Measurements from ENCODE around the gene IFIT3. TPM values are rescaled to one million over a fixed set of nuclear protein-coding genes. Genes with fewer than 3 reads are reported as not detected.

Gene IFIT3
- total RNA-seq, 1 donor from 2014 or later = not detected

GRCh38 chr10:89304925-89305324, 22.9 kb upstream of the IFIT3 start:
- Histone ChIP-seq H3K79me2 (ENCODE audit: low read depth) (no peaks in the 10 kb centered on the region), H3K36me3 (no peaks in the 10 kb centered on the region), H3K27ac (no peak overlapping the region), H3K27me3 (no peaks in the 10 kb centered on the region), H3K9me3 (ENCODE audit: low read depth) (no peaks in the 10 kb centered on the region), H3K4me3 (no peak overlapping the region), H3K9ac (no peak overlapping the region), H3F3A (ENCODE audit: low read depth) (no peaks in the 10 kb centered on the region), H4K20me1 (ENCODE audit: low read depth) (no peaks in the 10 kb centered on the region), H2AFZ (replicated peaks) (no peak overlapping the region), H3K4me1 (no peaks in the 10 kb centered on the region), H3K4me2 (no peak overlapping the region)
- Mint-ChIP-seq H3K27me3 (ENCODE audit: insufficient read depth, low read depth) (no peaks in the 10 kb centered on the region), H3K27ac (no peak overlapping the region), H3K9me3 (peaks cover 2% of the 10 kb centered on the region), H3K36me3 (no peaks in the 10 kb centered on the region), H3K4me3 (no peak overlapping the region), H3K4me1 (peaks cover 5% of the 10 kb centered on the region)
- DNase-seq (ENCODE audit: low spot score) = no peak
- TF ChIP-seq EZH2phosphoT487 (IDR thresholded peaks at IDR 0.05) (no peak), CTCF (IDR thresholded peaks at IDR 0.05) (no peak), EZH2 (IDR thresholded peaks at IDR 0.05) (no peak)

- Mint-ChIP-seq H3K4me3 (no peak overlapping the region), H3K27me3 (ENCODE audit: insufficient read depth, low read depth) (no peaks in the 10 kb centered on the region), H3K36me3 (no peaks in the 10 kb centered on the region), H3K27ac (no peak overlapping the region), H3K4me1 (peaks cover 5% of the 10 kb centered on the region), H3K9me3 (peaks cover 2% of the 10 kb centered on the region)
- Histone ChIP-seq H4K20me1 (ENCODE audit: low read depth) (no peaks in the 10 kb centered on the region), H3F3A (ENCODE audit: low read depth) (no peaks in the 10 kb centered on the region), H3K4me2 (no peak overlapping the region), H3K27ac (no peak overlapping the region), H2AFZ (replicated peaks) (peak overlapping the region; percentile 19), H3K27me3 (no peaks in the 10 kb centered on the region), H3K36me3 (no peaks in the 10 kb centered on the region), H3K4me1 (no peaks in the 10 kb centered on the region), H3K9me3 (ENCODE audit: low read depth) (no peaks in the 10 kb centered on the region), H3K79me2 (ENCODE audit: low read depth) (no peaks in the 10 kb centered on the region), H3K4me3 (no peak overlapping the region), H3K9ac (no peak overlapping the region)
- no peak for DNase-seq (ENCODE audit: low spot score)
- TF ChIP-seq EZH2phosphoT487 (IDR thresholded peaks at IDR 0.05) (no peak), CTCF (IDR thresholded peaks at IDR 0.05) (no peak), EZH2 (IDR thresholded peaks at IDR 0.05) (no peak)
Measured at GRCh38 chr10:89305766-89306433, 21.9 kb upstream of the IFIT3 start.

- H2AFZ ChIP-seq (replicated peaks) = no peak overlapping the region
- no peaks in the 10 kb centered on the region for H3F3A ChIP-seq (ENCODE audit: low read depth)
- no peaks in the 10 kb centered on the region for H3K79me2 ChIP-seq (ENCODE audit: low read depth)
- no peaks in the 10 kb centered on the region for H3K36me3 Mint-ChIP-seq
- TF ChIP-seq EZH2 (IDR thresholded peaks at IDR 0.05) (no peak), EZH2phosphoT487 (IDR thresholded peaks at IDR 0.05) (no peak), CTCF (IDR thresholded peaks at IDR 0.05) (no peak)
- no peaks in the 10 kb centered on the region for H4K20me1 ChIP-seq (ENCODE audit: low read depth)
- H3K36me3 ChIP-seq = no peaks in the 10 kb centered on the region
- no peaks in the 10 kb centered on the region for H3K9me3 ChIP-seq (ENCODE audit: low read depth)
- H3K27me3 ChIP-seq = no peaks in the 10 kb centered on the region
- peaks cover 5% of the 10 kb centered on the region for H3K4me1 Mint-ChIP-seq
- no peak overlapping the region for H3K27ac ChIP-seq
- DNase-seq (ENCODE audit: low spot score) = no peak
- no peak overlapping the region for H3K4me3 ChIP-seq
- H3K4me3 Mint-ChIP-seq = no peak overlapping the region
- no peaks in the 10 kb centered on the region for H3K4me1 ChIP-seq
- no peak overlapping the region for H3K27ac Mint-ChIP-seq
- no peaks in the 10 kb centered on the region for H3K27me3 Mint-ChIP-seq (ENCODE audit: insufficient read depth, low read depth)
- no peaks in the 10 kb centered on the region for H3K9me3 Mint-ChIP-seq
- no peak overlapping the region for H3K9ac ChIP-seq
- H3K4me2 ChIP-seq = no peak overlapping the region
Measured at GRCh38 chr10:89306434-89307268, 21.1 kb upstream of the IFIT3 start.

Data from neural progenitor cell (in vitro differentiated cells).